GM12874 (cell line): Measurements from ENCODE around the gene CCNY.

Experiments used
- TF ChIP-seq, protein P1 (sequence below): IDR thresholded peaks from 2 replicates; pipeline ENCODE4 v1.5.1; 2011; ENCODE audit warnings: low read depth, mild to moderate bottlenecking, control low read depth, low read length, moderate library complexity; ENCODE audit not compliant: insufficient read depth

CCNY gene

DNA sequence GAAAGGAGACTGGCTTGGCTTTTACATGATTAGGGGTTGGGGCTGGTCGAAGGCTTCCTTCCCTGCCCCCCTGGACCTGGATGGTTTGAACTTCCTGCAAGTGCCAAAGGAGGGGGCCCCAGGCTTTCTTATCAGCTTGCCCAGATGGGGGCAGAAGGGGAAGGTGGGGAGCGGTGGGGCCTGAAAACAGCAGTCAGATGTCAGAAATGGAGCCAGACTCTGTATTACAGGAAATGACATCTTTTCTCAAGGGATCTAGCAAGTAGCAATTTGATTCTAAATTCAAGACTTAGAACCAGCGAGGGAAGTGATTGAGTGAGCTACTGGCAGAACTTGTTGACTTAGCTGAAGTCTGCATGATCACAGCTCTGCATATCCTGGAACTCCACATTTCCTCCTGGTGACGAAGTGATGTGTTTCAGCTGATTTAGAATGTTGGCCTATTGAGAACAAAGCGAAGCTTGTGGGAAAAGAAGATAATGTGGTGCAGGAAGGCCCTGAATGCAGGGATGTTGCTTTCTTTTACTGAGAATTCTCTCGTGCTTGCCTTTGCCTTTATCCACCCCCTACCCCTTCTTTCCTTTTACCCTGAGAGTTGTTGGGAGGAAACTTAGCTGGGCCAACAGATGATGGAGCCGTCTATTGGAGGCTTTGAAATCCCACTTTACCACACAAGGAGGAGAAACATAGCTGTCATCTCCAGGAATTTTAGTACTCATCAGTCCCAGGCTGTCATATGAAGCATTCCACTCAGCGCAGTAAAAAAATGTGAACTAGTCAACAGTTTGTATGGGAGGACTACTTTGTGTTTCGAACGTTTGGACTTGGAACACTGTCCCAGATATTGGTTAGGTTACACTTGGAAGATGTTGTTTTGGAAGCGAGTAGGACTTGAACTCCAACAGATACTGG is 43.2 kb downstream of the CCNY start:
- TF ChIP-seq, protein P1, sequence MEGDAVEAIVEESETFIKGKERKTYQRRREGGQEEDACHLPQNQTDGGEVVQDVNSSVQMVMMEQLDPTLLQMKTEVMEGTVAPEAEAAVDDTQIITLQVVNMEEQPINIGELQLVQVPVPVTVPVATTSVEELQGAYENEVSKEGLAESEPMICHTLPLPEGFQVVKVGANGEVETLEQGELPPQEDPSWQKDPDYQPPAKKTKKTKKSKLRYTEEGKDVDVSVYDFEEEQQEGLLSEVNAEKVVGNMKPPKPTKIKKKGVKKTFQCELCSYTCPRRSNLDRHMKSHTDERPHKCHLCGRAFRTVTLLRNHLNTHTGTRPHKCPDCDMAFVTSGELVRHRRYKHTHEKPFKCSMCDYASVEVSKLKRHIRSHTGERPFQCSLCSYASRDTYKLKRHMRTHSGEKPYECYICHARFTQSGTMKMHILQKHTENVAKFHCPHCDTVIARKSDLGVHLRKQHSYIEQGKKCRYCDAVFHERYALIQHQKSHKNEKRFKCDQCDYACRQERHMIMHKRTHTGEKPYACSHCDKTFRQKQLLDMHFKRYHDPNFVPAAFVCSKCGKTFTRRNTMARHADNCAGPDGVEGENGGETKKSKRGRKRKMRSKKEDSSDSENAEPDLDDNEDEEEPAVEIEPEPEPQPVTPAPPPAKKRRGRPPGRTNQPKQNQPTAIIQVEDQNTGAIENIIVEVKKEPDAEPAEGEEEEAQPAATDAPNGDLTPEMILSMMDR = peak; percentile 33; the same call in 1 of the 2 replicates

DNA sequence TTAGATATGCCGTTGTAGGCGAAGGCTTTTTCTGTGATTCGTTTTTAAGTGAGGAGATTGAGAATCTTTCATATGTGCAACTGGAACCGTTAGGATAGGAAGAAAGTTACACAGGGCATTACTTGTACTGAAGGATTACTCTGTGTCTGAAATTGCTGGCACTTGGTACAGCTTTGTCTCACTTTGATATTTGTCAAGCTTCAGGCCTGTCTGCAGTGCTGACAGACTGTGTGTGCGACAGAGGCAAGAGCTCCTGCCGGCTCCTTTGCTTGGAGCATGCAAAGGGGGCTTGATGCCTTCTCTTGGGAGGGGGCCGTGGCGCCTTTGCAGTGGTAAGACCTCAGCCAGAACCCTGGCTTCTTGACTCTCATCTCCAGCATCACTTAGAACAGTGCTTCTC is 45.8 kb downstream of the CCNY start:
- TF ChIP-seq, protein P1 = no peak

DNA sequence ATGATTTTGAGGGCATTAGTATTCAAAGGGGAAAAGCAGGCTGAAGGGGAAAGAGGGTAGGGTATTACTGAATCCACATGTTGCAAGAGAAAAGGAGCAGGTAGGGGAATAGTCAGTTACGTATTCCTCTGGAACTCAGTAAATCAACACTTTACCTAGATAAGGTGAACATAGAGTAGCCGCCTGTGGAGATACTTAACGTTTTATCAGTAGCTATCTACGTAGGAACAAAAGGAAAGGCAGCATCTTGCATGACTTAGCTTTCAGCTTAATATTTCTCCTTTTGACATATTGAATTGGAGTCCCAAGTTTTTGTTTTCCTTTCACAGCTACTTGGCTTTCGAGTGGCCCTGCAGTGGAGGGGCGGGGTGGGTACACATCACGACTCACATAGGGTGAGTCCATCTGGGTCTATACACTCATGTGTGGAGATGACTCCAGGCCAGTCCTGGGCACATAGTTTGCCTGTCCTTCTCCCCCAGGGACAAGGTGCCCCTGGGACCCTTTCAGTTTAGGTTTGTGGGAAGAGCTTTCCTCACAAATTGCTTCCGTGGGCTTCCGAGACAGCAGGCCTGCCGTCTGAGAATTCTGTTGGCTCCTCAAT is 48.1 kb downstream of the CCNY start:
- TF ChIP-seq, protein P1 = no peak

DNA sequence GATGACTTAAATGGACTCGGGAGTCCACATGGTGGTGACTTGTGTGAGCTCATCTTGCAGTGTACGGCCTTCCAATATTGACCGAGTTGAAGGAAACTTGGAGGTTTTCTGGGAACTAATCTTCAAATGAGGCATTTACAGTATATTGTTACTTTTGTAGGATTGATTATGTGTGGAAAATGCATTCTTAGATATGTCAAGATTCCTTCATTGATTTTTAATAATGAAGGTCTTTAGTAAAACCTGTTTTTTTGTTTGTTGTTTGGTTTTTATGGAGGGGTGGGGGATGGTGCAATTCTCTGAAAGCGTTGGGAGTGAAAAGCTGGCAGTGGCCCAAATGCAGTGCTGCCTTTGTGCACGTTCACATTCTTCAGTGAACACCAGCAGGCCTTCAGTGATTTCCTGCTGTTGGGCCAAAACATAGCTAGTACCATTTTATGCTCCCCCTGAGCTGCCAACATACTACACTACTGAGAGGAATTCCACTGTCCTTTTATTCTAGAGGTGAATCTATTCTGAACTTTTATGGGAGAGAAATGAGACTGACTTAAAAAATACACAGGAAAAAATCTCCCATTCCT is 50.4 kb downstream of the CCNY start:
- TF ChIP-seq, protein P1 = no peak

DNA sequence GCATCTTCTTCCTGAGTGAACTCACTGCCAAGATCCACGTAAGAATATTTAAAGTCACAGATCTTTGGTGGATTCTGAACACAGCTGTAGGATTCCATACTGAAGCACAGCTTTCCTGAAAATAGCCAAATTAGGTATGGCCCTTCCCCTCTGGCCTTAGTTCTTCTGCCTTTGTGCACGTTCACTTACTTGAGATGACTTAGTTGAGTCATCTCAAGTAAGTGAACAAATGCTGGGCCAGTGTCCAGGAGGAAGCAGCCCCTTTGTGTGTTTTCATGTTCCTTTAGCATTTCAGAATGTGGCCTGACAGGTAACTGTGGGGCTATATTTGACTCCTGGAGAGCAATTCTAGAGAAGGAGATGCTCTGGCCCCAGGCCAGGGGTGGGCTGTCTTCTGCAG is 51.5 kb downstream of the CCNY start:
- TF ChIP-seq, protein P1 = no peak

DNA sequence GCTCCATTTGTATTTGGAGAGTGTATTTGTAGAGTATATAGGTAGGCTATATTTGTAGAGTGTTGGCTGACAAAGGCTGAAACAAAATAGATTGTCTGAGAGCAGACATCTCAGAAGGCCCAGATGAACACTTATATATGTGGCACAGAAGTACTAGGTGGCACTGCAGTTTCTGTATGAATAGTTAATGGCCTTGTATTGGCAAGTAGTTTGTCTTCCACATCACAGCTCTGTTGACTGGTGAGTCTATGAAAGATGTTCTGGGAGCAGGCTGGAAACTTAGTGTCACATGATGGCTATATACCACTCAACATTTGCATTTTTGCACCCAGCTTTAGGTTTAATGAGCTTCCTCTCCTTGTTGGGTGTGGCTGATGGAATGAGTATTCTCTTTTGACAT is 51.9 kb downstream of the CCNY start:
- TF ChIP-seq, protein P1 = no peak

DNA sequence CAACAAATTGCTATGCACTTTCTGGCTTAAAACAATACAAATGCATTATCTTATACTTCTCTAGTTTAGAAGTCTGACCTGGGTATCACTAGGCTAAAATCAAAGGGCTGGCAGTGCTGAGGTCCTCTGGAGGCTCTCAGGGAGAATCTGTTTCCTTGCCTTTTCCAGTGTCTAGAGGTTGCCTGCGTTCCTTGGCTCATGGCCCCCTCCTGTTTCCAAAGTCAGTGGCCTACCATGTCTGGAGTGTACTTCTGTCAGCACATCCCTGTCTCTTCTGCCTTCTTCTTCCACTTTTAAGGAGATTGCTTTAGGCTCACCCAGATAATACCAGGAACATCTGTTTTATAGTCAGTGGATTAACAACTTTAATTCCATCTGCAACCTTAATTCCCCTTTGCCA is 52.4 kb downstream of the CCNY start:
- TF ChIP-seq, protein P1 = no peak
